Coronary artery (tissue), 2 donors: ENCODE results near the gene PTPRE.

ENCODE experiments used
- DNase-seq: peaks from one replicate; pipeline ENCODE4 v3.0.0-alpha.2; 2017; ENCODE audit warnings: low spot score
- H3K27ac ChIP-seq, 2 donors: fragments of 200-600 bp; sonication (generic); one replicate each; pipeline ENCODE4 v1.5.1; 2016 to 2019
- H3K4me3 ChIP-seq: fragments of 200-600 bp; sonication (generic); 2 replicates; pipeline ENCODE4 v1.5.1; 2016; ENCODE audit warnings: mild to moderate bottlenecking, moderate library complexity
- CTCF ChIP-seq: fragments of 200-600 bp; sonication (generic); IDR thresholded peaks from one replicate; pipeline ENCODE4 v1.5.1; 2019; ENCODE audit warnings: antibody characterized with exemption

PTPRE gene

GRCh38 chr10:127906548-127907377 is at the start of gene PTPRE:
PTPRE (plus strand) TSS chr10:127907103; CDS start chr10:128040882, 133,779 bp downstream.
- Histone ChIP-seq H3K27ac (peak within 1 kb of the TSS; percentile 51 to 85), H3K4me3 (peak within 1 kb of the TSS; percentile 81)
- peak; percentile 80 for TF ChIP-seq CTCF
- no peak for DNase-seq

- DNase-seq, result peak; percentile 66
- Histone ChIP-seq H3K4me3 (no peak overlapping the region), H3K27ac (no peak overlapping the region)
- TF ChIP-seq CTCF, result no peak
Measured at GRCh38 chr10:127860592-127860991, 46.3 kb upstream of the PTPRE start.

- no peak for DNase-seq
- no peak overlapping the region for H3K27ac ChIP-seq
- TF ChIP-seq CTCF, result no peak
- H3K4me3 ChIP-seq, result no peak overlapping the region
Measured at GRCh38 chr10:127863231-127863825, 43.6 kb upstream of the PTPRE start.

- no peak overlapping the region for H3K4me3 ChIP-seq
- H3K27ac ChIP-seq, result no peak overlapping the region
- DNase-seq, result no peak
- no peak for TF ChIP-seq CTCF
Measured at GRCh38 chr10:127866276-127867013, 40.5 kb upstream of the PTPRE start.

GRCh38 chr10:127867805-127868204 is 39.1 kb upstream of the PTPRE start:
- TF ChIP-seq CTCF, result no peak
- H3K4me3 ChIP-seq, result no peak overlapping the region
- no peak for DNase-seq

GRCh38 chr10:127869329-127869728 is 37.6 kb upstream of the PTPRE start:
- TF ChIP-seq CTCF, result no peak
- Histone ChIP-seq H3K4me3 (no peak overlapping the region), H3K27ac (no peak overlapping the region)
- no peak for DNase-seq

More at GRCh38 chr10:127867805-127868204, 39.1 kb upstream of the PTPRE start:
- no peak overlapping the region for H3K27ac ChIP-seq
